ENCODE results near the gene CDSN. TPM values are rescaled to one million over a fixed set of nuclear protein-coding genes. Genes with fewer than 3 reads are reported as not detected.

The CDSN gene
- total RNA-seq, 4 donors from 2014 or later, result 0.13 TPM; not detected in 3

GRCh38 chr6:31107052-31107451 lies 13.2 kb downstream of the CDSN start:
- 68 to 96% methylated on average over 3 of the region's 4 CpGs for WGBS, 2 donors
- Histone ChIP-seq H3K27ac (no peak overlapping the region), H3K4me3 (no peak overlapping the region), H3K27me3 (peaks cover 0 to 24% (median 0%) of the 10 kb centered on the region in 4 donors), H3K36me3 (no peaks in the 10 kb centered on the region), H3K9me3 (no peaks in the 10 kb centered on the region), H3K4me1 (peaks cover 0 to 12% (median 3%) of the 10 kb centered on the region in 3 donors)
- no peak for DNase-seq
- TF ChIP-seq POLR2A (IDR thresholded peaks at IDR 0.05), result no peak
- intact Hi-C loops (cut with DNase I), result no loop called here

- H3K27ac ChIP-seq, result no peak overlapping the region
- H3K9me3 ChIP-seq, result no peaks in the 10 kb centered on the region
- intact Hi-C loops (cut with DNase I), result no loop called here
- peaks cover 0 to 4% (median 0%) of the 10 kb centered on the region in 4 donors for H3K27me3 ChIP-seq
- no peak for DNase-seq
- H3K36me3 ChIP-seq, result no peaks in the 10 kb centered on the region
- no peak overlapping the region for H3K4me3 ChIP-seq
- TF ChIP-seq CTCF (IDR thresholded peaks at IDR 0.05) (no peak), POLR2A (IDR thresholded peaks at IDR 0.05) (no peak)
- whole genome bisulfite sequencing, 2 donors, result 95 to 97% methylated on average over 2 of the region's 2 CpGs
- H3K4me1 ChIP-seq, result peaks cover 0 to 31% (median 3%) of the 10 kb centered on the region in 3 donors
Observed at GRCh38 chr6:31103136-31103535, 17.1 kb downstream of the CDSN start.

- Histone ChIP-seq H3K27ac (no peak overlapping the region), H3K9me3 (no peaks in the 10 kb centered on the region), H3K27me3 (no peaks in the 10 kb centered on the region), H3K36me3 (no peaks in the 10 kb centered on the region), H3K4me1 (peaks cover 9 to 49% (median 10%) of the 10 kb centered on the region in 3 donors), H3K4me3 (no peak overlapping the region)
- intact Hi-C loops (cut with DNase I), result no loop called here
- DNase-seq, result no peak
- TF ChIP-seq POLR2A (IDR thresholded peaks at IDR 0.05), result no peak
- TF ChIP-seq CTCF (IDR thresholded peaks at IDR 0.05), result no peak
- WGBS, 2 donors, result 90 to 97% methylated on average over 2 to 4 of the region's 4 CpGs
Observed at GRCh38 chr6:31098449-31098938, 21.8 kb downstream of the CDSN start.

GRCh38 chr6:31096656-31097055 lies 23.6 kb downstream of the CDSN start:
- Histone ChIP-seq H3K9me3 (no peaks in the 10 kb centered on the region), H3K4me1 (peaks cover 6 to 33% (median 10%) of the 10 kb centered on the region in 3 donors), H3K27ac (no peak overlapping the region), H3K27me3 (no peaks in the 10 kb centered on the region), H3K4me3 (no peak overlapping the region), H3K36me3 (no peaks in the 10 kb centered on the region)
- no peak for TF ChIP-seq POLR2A (IDR thresholded peaks at IDR 0.05)
- no peak for TF ChIP-seq CTCF (IDR thresholded peaks at IDR 0.05)
- DNase-seq, result no peak
- intact Hi-C loops (cut with DNase I), result no loop called here
- WGBS, 2 donors, result 84 to 89% methylated on average over 5 of the region's 5 CpGs

GRCh38 chr6:31096215-31096614 lies 24.0 kb downstream of the CDSN start:
- intact Hi-C loops (cut with DNase I), result no loop called here
- Histone ChIP-seq H3K27ac (no peak overlapping the region), H3K9me3 (no peaks in the 10 kb centered on the region), H3K27me3 (no peaks in the 10 kb centered on the region), H3K4me1 (peaks cover 6 to 29% (median 10%) of the 10 kb centered on the region in 3 donors), H3K4me3 (no peak overlapping the region), H3K36me3 (no peaks in the 10 kb centered on the region)
- DNase-seq, result no peak
- WGBS, 2 donors, result 73 to 79% methylated on average over 3 of the region's 3 CpGs
- TF ChIP-seq CTCF (IDR thresholded peaks at IDR 0.05) (no peak), POLR2A (IDR thresholded peaks at IDR 0.05) (no peak)

- Histone ChIP-seq H3K9me3 (no peaks in the 10 kb centered on the region), H3K27ac (peak overlapping the region; percentile 1 to 68 (median 24)), H3K36me3 (no peaks in the 10 kb centered on the region), H3K4me3 (no peak overlapping the region), H3K27me3 (no peaks in the 10 kb centered on the region), H3K4me1 (peaks cover 6 to 18% (median 10%) of the 10 kb centered on the region in 3 donors)
- WGBS, 2 donors, result 6 to 26% methylated on average over 3 of the region's 3 CpGs
- intact Hi-C loops (cut with DNase I), result no loop called here
- no peak for DNase-seq
- no peak for TF ChIP-seq CTCF (IDR thresholded peaks at IDR 0.05)
- TF ChIP-seq POLR2A (IDR thresholded peaks at IDR 0.05), result no peak
Observed at GRCh38 chr6:31094389-31094881, 25.8 kb downstream of the CDSN start.

Data from esophagus squamous epithelium (tissue), 5 donors.